Vagina (tissue), 2 donors: ENCODE measurements around the gene PRSS56. TPM values are rescaled to one million over a fixed set of nuclear protein-coding genes. Genes with fewer than 3 reads are reported as not detected.
"Not testable (repeated sequence)": the region's sequence is repeated elsewhere in the genome, so short reads cannot be mapped to it uniquely, and the experiment has no call there.

Experiments used
- DNase-seq, 2 donors: peaks; one replicate each; pipeline ENCODE4 v3.0.0-alpha.2; 2017; ENCODE audit errors: extremely low spot score in 2 of 2
- H3K27ac ChIP-seq: fragments of 200-600 bp; sonication (generic); one replicate; pipeline ENCODE4 v1.5.1; 2019
- H3K27me3 ChIP-seq: fragments of 200-600 bp; sonication (generic); one replicate; pipeline ENCODE4 v1.5.1; 2019
- H3K36me3 ChIP-seq, 2 donors: fragments of 200-600 bp; sonication (generic); one replicate each; pipeline ENCODE4 v1.5.1; 2017 to 2019
- H3K4me1 ChIP-seq: fragments of 200-600 bp; sonication (generic); one replicate; pipeline ENCODE4 v1.5.1; 2019
- H3K4me3 ChIP-seq, 2 donors: fragments of 200-600 bp; sonication (generic); 1 replicate in 1 of 2; 2 replicates in 1 of 2; pipeline ENCODE4 v1.5.1; 2016 to 2019
- H3K9me3 ChIP-seq: fragments of 200-600 bp; sonication (generic); one replicate; pipeline ENCODE4 v1.5.1; 2019
- CTCF ChIP-seq, 3 experiments: fragments of 450-650 bp in 2 of 3; fragments of 200-600 bp in 1 of 3; sonication (generic) in 1 of 3; IDR thresholded peaks; one replicate each; pipeline ENCODE4 v1.5.1; 2017 to 2019; ENCODE audit warnings: antibody characterized with exemption in 3 of 3, mild to moderate bottlenecking in 2 of 3, moderate library complexity in 2 of 3
- POLR2A ChIP-seq, 2 donors: fragments of 450-650 bp; IDR thresholded peaks; one replicate each; pipeline ENCODE4 v1.6.1; 2017; ENCODE audit warnings: antibody characterized with exemption in 2 of 2, mild to moderate bottlenecking in 2 of 2, moderate library complexity in 2 of 2
- POLR2AphosphoS5 ChIP-seq, 2 donors: sonication (generic); formaldehyde crosslinking; IDR thresholded peaks; one replicate each; pipeline ENCODE4 v1.9.0; 2017; ENCODE audit warnings: antibody characterized with exemption in 2 of 2, mild to moderate bottlenecking in 2 of 2, low read depth in 1 of 2; ENCODE audit not compliant: insufficient read depth in 1 of 2
- intact Hi-C: fragments of 100-400 bp; cut with DNase I; formaldehyde crosslinking; loops from one replicate; pipeline ENCODE4 v1.15.1; 2023
- total RNA-seq: library from RNA; depleted of rRNA; stranded (reverse); fragments of >200 nt; gene quantifications from one replicate; pipeline ENCODE4 v1.2.3, GENCODE V29; 2016

Gene PRSS56
- total RNA-seq, 1 donor from 2014 or later = not detected

DNA sequence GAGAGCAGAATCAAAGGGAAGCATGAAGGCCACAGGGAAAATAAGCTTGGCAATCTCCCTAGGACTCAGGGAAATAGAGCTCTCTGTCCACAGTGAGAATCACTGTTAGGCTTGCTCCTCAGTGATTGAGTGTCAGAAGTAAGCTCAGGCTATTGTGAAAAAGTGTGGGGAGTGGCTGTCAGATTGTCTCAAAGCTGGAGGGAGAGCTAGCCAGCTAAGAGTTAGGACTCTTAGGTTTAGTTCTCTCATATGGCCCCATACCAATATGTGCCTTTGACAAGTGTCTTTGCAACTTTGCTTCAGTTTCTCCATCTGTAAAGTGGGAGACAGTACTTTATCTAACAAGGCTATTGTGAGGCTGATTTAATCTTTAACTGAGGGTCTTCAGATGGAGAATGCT, 47.5 kb downstream of the PRSS56 start:
- H3K36me3 ChIP-seq = peaks cover 0 to 76% of the 10 kb centered on the region in 2 donors
- no peak overlapping the region for H3K27ac ChIP-seq
- no peak for TF ChIP-seq POLR2AphosphoS5 (IDR thresholded peaks at IDR 0.05; ENCODE audit: insufficient read depth in 1 of 2, low read depth in 1 of 2)
- no peak for TF ChIP-seq POLR2A (IDR thresholded peaks at IDR 0.05)
- TF ChIP-seq CTCF (IDR thresholded peaks at IDR 0.05) = no peak
- no peaks in the 10 kb centered on the region for H3K4me1 ChIP-seq
- DNase-seq = no peak
- no peaks in the 10 kb centered on the region for H3K27me3 ChIP-seq
- no peaks in the 10 kb centered on the region for H3K9me3 ChIP-seq
- no peak overlapping the region for H3K4me3 ChIP-seq
- intact Hi-C loops = no loop called here

- Histone ChIP-seq H3K4me1 (no peaks in the 10 kb centered on the region), H3K36me3 (peaks cover 0 to 76% of the 10 kb centered on the region in 2 donors), H3K27me3 (no peaks in the 10 kb centered on the region), H3K9me3 (no peaks in the 10 kb centered on the region), H3K4me3 (no peak overlapping the region), H3K27ac (no peak overlapping the region)
- intact Hi-C loops = no loop called here
- DNase-seq = no peak
- TF ChIP-seq CTCF (IDR thresholded peaks at IDR 0.05) = no peak
- TF ChIP-seq POLR2AphosphoS5 (IDR thresholded peaks at IDR 0.05; ENCODE audit: insufficient read depth in 1 of 2, low read depth in 1 of 2) = no peak
- TF ChIP-seq POLR2A (IDR thresholded peaks at IDR 0.05) = no peak
These were observed 48.0 kb downstream of the PRSS56 start for GRCh38 chr2:232568161-232568560.

DNA sequence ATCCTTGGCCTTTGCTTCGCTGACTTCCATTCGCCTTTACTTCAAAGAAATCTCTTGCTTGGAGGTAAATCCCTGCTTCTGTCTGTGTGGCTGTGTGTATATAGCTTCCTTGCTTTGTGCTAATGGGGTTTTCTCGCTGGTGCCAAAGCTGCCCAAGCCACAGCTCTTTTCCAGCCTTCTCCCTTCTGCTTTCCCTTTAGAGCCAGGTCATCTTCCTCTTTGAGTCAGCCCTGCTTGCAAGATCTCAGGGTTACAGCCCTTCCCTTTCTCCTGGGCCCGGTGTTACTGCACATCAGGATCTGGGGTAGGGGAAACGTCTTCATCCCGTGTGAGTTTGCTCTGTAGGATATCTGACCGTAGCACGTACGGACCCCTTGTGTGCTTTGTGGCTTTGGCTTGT, 49.4 kb downstream of the PRSS56 start:
- no peak overlapping the region for H3K27ac ChIP-seq
- peaks cover 0 to 63% of the 10 kb centered on the region in 2 donors for H3K36me3 ChIP-seq

GRCh38 chr2:232570481-232570880, 50.3 kb downstream of the PRSS56 start:
- H3K36me3 ChIP-seq = peaks cover 0 to 60% of the 10 kb centered on the region in 2 donors
- H3K4me1 ChIP-seq, H3K27me3 ChIP-seq, DNase-seq, H3K9me3 ChIP-seq, intact Hi-C loops, H3K4me3 ChIP-seq, H3K27ac ChIP-seq: not testable (repeated sequence)

More for the DNA sequence above, 49.4 kb downstream of the PRSS56 start:
- Histone ChIP-seq H3K27me3 (no peaks in the 10 kb centered on the region), H3K4me3 (no peak overlapping the region), H3K4me1 (no peaks in the 10 kb centered on the region), H3K9me3 (no peaks in the 10 kb centered on the region)
- no peak for TF ChIP-seq CTCF (IDR thresholded peaks at IDR 0.05)
- no peak for TF ChIP-seq POLR2AphosphoS5 (IDR thresholded peaks at IDR 0.05; ENCODE audit: insufficient read depth in 1 of 2, low read depth in 1 of 2)
- no peak for TF ChIP-seq POLR2A (IDR thresholded peaks at IDR 0.05)
- DNase-seq = no peak
- intact Hi-C loops = loop anchor here (1.0 kb wide), 1 partner anchor 31 kb away; no protein-coding TSS in a partner anchor

- intact Hi-C loops = no loop called here
- no peak for DNase-seq
- Histone ChIP-seq H3K4me1 (no peaks in the 10 kb centered on the region), H3K27ac (no peak overlapping the region), H3K4me3 (no peak overlapping the region), H3K9me3 (no peaks in the 10 kb centered on the region), H3K36me3 (peaks cover 0 to 54% of the 10 kb centered on the region in 2 donors), H3K27me3 (no peaks in the 10 kb centered on the region)
- no peak for TF ChIP-seq POLR2AphosphoS5 (IDR thresholded peaks at IDR 0.05; ENCODE audit: insufficient read depth in 1 of 2, low read depth in 1 of 2)
- no peak for TF ChIP-seq CTCF (IDR thresholded peaks at IDR 0.05)
- no peak for TF ChIP-seq POLR2A (IDR thresholded peaks at IDR 0.05)
These were observed 50.9 kb downstream of the PRSS56 start for GRCh38 chr2:232571026-232571474.
